NT2/D1 (cell line): ENCODE data around the gene RBM45.

Experiments
- DNase-seq: peaks from one replicate; pipeline ENCODE4 v3.0.0-alpha.2; 2011; ENCODE audit warnings: low read depth, low spot score
- H3K27me3 ChIP-seq: 2 replicates; pipeline ENCODE4 v1.6.0; 2011; ENCODE audit warnings: mild to moderate bottlenecking; ENCODE audit not compliant: insufficient read length, insufficient read depth
- H3K36me3 ChIP-seq: 2 replicates; pipeline ENCODE4 v1.6.1; 2011; ENCODE audit warnings: mild to moderate bottlenecking, low read length, mixed read lengths; ENCODE audit not compliant: insufficient read depth, insufficient read length
- H3K4me1 ChIP-seq: 2 replicates; pipeline ENCODE4 v1.5.1; 2011; ENCODE audit not compliant: insufficient read depth, insufficient read length
- H3K4me3 ChIP-seq: 2 replicates; pipeline ENCODE4 v1.5.1; 2011; ENCODE audit warnings: low read depth; ENCODE audit not compliant: insufficient read length
- H3K9ac ChIP-seq: 2 replicates; pipeline ENCODE4 v1.6.0; 2011; ENCODE audit warnings: low read depth; ENCODE audit not compliant: insufficient read length
- H3K9me3 ChIP-seq: 2 replicates; pipeline ENCODE4 v1.5.1; 2011; ENCODE audit warnings: mild to moderate bottlenecking, low read length; ENCODE audit not compliant: insufficient read depth
- SUZ12 ChIP-seq: IDR thresholded peaks from 2 replicates; pipeline ENCODE4 v1.6.1; 2011; ENCODE audit not compliant: insufficient read length, insufficient read depth; ENCODE audit errors: extremely low read depth
- YY1 ChIP-seq: IDR thresholded peaks from 2 replicates; pipeline ENCODE4 v1.6.1; 2011; ENCODE audit not compliant: insufficient read length, insufficient read depth
- ZNF274 ChIP-seq: IDR thresholded peaks from 2 replicates; pipeline ENCODE4 v1.6.1; 2011; ENCODE audit warnings: mild to moderate bottlenecking, low read depth, low read length

Gene RBM45

GRCh38 chr2:178084273-178084672 lies 28.0 kb upstream of the RBM45 start:
- Histone ChIP-seq H3K36me3 (no peaks in the 10 kb centered on the region), H3K4me1 (no peaks in the 10 kb centered on the region), H3K9me3 (peaks cover 5% of the 10 kb centered on the region; the same call in 1 of the 2 replicates), H3K27me3 (no peaks in the 10 kb centered on the region), H3K4me3 (no peak overlapping the region), H3K9ac (no peak overlapping the region)
- TF ChIP-seq YY1 (no peak), SUZ12 (no peak), ZNF274 (no peak)
- DNase-seq: no peak

- no peaks in the 10 kb centered on the region for H3K27me3 ChIP-seq
- no peak for DNase-seq
- H3K36me3 ChIP-seq: no peaks in the 10 kb centered on the region
Measured at GRCh38 chr2:178088774-178089270, 23.4 kb upstream of the RBM45 start.

GRCh38 chr2:178093471-178093870 lies 18.8 kb upstream of the RBM45 start:
- no peak for DNase-seq
- Histone ChIP-seq H3K4me3 (no peak overlapping the region), H3K4me1 (no peaks in the 10 kb centered on the region)

More at GRCh38 chr2:178088774-178089270, 23.4 kb upstream of the RBM45 start:
- no peak overlapping the region for H3K9ac ChIP-seq
- H3K4me1 ChIP-seq: no peaks in the 10 kb centered on the region
- no peak overlapping the region for H3K4me3 ChIP-seq
- TF ChIP-seq ZNF274 (no peak), SUZ12 (no peak), YY1 (no peak)
- no peaks in the 10 kb centered on the region for H3K9me3 ChIP-seq

GRCh38 chr2:178101321-178102079 lies 10.7 kb upstream of the RBM45 start:
- no peaks in the 10 kb centered on the region for H3K27me3 ChIP-seq
- H3K9me3 ChIP-seq: no peaks in the 10 kb centered on the region
- H3K36me3 ChIP-seq: no peaks in the 10 kb centered on the region
- H3K9ac ChIP-seq: no peak overlapping the region
- H3K4me3 ChIP-seq: no peak overlapping the region
- DNase-seq: no peak
- no peak for TF ChIP-seq SUZ12
- no peaks in the 10 kb centered on the region for H3K4me1 ChIP-seq

More at GRCh38 chr2:178093471-178093870, 18.8 kb upstream of the RBM45 start:
- no peak overlapping the region for H3K9ac ChIP-seq
- H3K36me3 ChIP-seq: no peaks in the 10 kb centered on the region
- TF ChIP-seq SUZ12: no peak
- TF ChIP-seq ZNF274: no peak
- no peak for TF ChIP-seq YY1
- H3K27me3 ChIP-seq: no peaks in the 10 kb centered on the region
- H3K9me3 ChIP-seq: peaks cover 9% of the 10 kb centered on the region; the same call in 1 of the 2 replicates

GRCh38 chr2:178105566-178105965 lies 6.7 kb upstream of the RBM45 start:
- no peak for DNase-seq
- Histone ChIP-seq H3K4me1 (no peaks in the 10 kb centered on the region), H3K9ac (no peak overlapping the region), H3K9me3 (no peaks in the 10 kb centered on the region), H3K27me3 (no peaks in the 10 kb centered on the region), H3K4me3 (no peak overlapping the region), H3K36me3 (no peaks in the 10 kb centered on the region)
- TF ChIP-seq ZNF274 (no peak), YY1 (no peak), SUZ12 (no peak)

GRCh38 chr2:178106053-178106452 lies 6.2 kb upstream of the RBM45 start:
- no peak for DNase-seq
- Histone ChIP-seq H3K4me3 (no peak overlapping the region), H3K9ac (no peak overlapping the region), H3K4me1 (no peaks in the 10 kb centered on the region), H3K9me3 (no peaks in the 10 kb centered on the region), H3K27me3 (no peaks in the 10 kb centered on the region), H3K36me3 (no peaks in the 10 kb centered on the region)
- TF ChIP-seq YY1: no peak
- no peak for TF ChIP-seq ZNF274
- TF ChIP-seq SUZ12: no peak

GRCh38 chr2:178108176-178108575 lies 4.1 kb upstream of the RBM45 start:
- H3K9ac ChIP-seq: no peak overlapping the region
- no peak overlapping the region for H3K4me3 ChIP-seq
- no peaks in the 10 kb centered on the region for H3K9me3 ChIP-seq
- TF ChIP-seq ZNF274: no peak
- H3K36me3 ChIP-seq: no peaks in the 10 kb centered on the region
- no peaks in the 10 kb centered on the region for H3K4me1 ChIP-seq
- no peaks in the 10 kb centered on the region for H3K27me3 ChIP-seq
- DNase-seq: no peak
